ENCODE data around the gene PRKN. TPM values are rescaled to one million over a fixed set of nuclear protein-coding genes. Genes with fewer than 3 reads are reported as not detected.

The PRKN gene
- total and polyA plus RNA-seq, 10 donors: 0.23 to 14.1 (median 7.0) TPM

DNA sequence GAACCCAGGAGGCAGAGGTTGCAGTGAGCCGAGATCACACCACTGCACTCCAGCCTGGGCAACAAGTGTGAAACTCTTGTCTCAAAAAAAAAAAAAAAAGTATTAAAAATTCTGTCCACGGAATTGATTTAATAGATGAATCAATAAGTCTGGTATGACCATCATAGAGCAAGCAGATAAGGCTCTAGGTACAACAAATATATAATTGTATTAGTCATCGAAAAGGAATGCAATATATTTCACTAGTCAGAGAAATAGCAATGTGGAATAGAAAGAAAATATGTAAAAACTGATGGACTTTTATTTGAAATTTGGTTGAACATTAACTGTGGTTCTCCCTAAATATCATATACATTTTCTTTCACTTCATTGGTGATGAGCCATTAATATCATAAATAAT is 976.9 kb downstream of the PRKN start:
- intact Hi-C loops (cut with DNase I; ENCODE audit: low total_unique reads): no loop called here
- Histone ChIP-seq H3K9me3 (no peaks in the 10 kb centered on the region), H3K36me3 (no peaks in the 10 kb centered on the region), H3K27ac (no peak overlapping the region), H3K4me1 (no peaks in the 10 kb centered on the region), H3K4me3 (no peak overlapping the region), H3K27me3 (replicated peaks in 1 of 7) (no peaks in the 10 kb centered on the region)
- TF ChIP-seq, protein P1, sequence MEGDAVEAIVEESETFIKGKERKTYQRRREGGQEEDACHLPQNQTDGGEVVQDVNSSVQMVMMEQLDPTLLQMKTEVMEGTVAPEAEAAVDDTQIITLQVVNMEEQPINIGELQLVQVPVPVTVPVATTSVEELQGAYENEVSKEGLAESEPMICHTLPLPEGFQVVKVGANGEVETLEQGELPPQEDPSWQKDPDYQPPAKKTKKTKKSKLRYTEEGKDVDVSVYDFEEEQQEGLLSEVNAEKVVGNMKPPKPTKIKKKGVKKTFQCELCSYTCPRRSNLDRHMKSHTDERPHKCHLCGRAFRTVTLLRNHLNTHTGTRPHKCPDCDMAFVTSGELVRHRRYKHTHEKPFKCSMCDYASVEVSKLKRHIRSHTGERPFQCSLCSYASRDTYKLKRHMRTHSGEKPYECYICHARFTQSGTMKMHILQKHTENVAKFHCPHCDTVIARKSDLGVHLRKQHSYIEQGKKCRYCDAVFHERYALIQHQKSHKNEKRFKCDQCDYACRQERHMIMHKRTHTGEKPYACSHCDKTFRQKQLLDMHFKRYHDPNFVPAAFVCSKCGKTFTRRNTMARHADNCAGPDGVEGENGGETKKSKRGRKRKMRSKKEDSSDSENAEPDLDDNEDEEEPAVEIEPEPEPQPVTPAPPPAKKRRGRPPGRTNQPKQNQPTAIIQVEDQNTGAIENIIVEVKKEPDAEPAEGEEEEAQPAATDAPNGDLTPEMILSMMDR (IDR thresholded peaks at IDR 0.05 in 8 of 11, conservative IDR thresholded peaks at IDR 0.05 in 3 of 11): no peak
- TF ChIP-seq POLR2AphosphoS5 (IDR thresholded peaks at IDR 0.05): no peak
- TF ChIP-seq POLR2A (IDR thresholded peaks at IDR 0.05): no peak
- DNase-seq: no peak
- WGBS, 5 donors: 89 to 92% (median 90%) methylated on average over 3 of the region's 3 CpGs

DNA sequence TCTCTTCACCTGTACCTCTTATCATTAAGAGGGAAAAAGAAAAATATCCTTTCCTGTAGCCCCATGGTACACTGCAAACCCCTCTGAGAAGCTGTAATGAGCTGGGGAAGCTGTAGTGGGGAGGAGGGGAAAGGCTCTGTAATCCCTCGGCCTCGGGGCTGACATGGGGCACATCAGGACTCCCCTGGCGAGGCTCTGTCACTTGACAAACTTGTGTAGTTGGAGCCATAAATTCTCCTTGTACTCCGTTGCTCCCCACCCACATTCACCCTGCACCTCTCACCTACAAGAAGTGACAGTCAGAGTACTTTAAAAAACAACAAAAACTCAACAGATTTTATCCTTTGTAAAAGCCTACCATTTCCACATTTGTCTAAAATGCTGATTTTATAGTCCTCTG is 978.0 kb downstream of the PRKN start:
- TF ChIP-seq POLR2AphosphoS5 (IDR thresholded peaks at IDR 0.05) (no peak), POLR2A (IDR thresholded peaks at IDR 0.05) (no peak)
- TF ChIP-seq, protein P1 (IDR thresholded peaks at IDR 0.05 in 8 of 11, conservative IDR thresholded peaks at IDR 0.05 in 3 of 11): no peak
- H3K4me1 ChIP-seq: no peaks in the 10 kb centered on the region

DNA sequence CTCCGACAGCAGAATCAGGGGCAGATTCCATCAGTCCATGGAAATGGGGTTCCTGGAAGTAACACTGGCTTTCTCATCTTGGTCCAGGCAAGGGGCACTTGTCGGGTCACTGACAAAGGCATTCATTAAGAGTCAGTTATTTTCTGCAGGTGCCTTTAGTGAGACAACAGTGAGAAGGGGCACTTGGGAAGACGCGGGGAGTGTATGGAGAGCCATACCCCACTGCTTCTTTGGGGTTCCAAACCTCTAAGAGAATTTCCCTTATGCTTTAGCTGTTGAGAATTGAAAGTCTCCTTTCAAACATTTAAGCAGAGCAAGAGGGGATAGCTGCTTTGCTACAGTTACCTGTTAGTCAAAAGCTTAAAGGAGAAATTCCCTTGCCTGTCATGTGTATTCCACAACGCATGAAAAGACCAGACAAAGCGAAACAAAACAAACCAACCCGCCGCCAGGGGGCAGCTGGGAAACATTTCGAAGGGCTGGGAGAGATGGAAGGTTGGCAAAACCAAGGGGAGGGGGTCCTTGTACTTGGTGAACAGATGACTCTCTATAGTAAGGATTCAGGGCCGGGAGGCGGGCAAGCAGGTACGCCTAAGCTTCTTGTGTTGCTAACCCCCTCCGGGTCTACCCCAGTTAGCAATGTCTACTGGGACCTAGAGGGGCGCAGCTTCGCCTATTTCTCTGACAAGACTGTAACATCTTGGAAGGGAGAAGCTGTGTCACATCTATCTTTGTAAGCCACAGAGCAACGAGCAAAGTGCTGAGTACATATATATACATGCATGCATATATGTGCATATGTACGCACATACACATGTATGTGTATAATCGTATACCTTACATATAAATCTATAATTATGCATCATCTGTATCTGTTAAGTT is 978.8 kb downstream of the PRKN start:
- H3K4me3 ChIP-seq: no peak overlapping the region
- H3K9me3 ChIP-seq: no peaks in the 10 kb centered on the region
- no peaks in the 10 kb centered on the region for H3K27me3 ChIP-seq (replicated peaks in 1 of 7)
- TF ChIP-seq POLR2AphosphoS5 (IDR thresholded peaks at IDR 0.05) (no peak), POLR2A (IDR thresholded peaks at IDR 0.05) (no peak)
- TF ChIP-seq, protein P1 (IDR thresholded peaks at IDR 0.05 in 8 of 11, conservative IDR thresholded peaks at IDR 0.05 in 3 of 11): peak in 6 of 11 experiments; percentile 12 to 43 (median 30)
- no peak overlapping the region for H3K27ac ChIP-seq
- no peaks in the 10 kb centered on the region for H3K36me3 ChIP-seq
- 59 to 65% (median 61%) methylated on average over 18 of the region's 18 CpGs for WGBS, 5 donors
- H3K4me1 ChIP-seq: no peaks in the 10 kb centered on the region
- DNase-seq: no peak
- intact Hi-C loops (cut with DNase I; ENCODE audit: low total_unique reads): no loop called here

More for the DNA sequence above, 978.0 kb downstream of the PRKN start:
- Histone ChIP-seq H3K4me3 (no peak overlapping the region), H3K27me3 (replicated peaks in 1 of 7) (no peaks in the 10 kb centered on the region), H3K36me3 (no peaks in the 10 kb centered on the region), H3K27ac (no peak overlapping the region), H3K9me3 (no peaks in the 10 kb centered on the region)
- 79 to 89% (median 81%) methylated on average over 4 of the region's 4 CpGs for WGBS, 5 donors
- DNase-seq: no peak
- intact Hi-C loops (cut with DNase I; ENCODE audit: low total_unique reads): no loop called here

DNA sequence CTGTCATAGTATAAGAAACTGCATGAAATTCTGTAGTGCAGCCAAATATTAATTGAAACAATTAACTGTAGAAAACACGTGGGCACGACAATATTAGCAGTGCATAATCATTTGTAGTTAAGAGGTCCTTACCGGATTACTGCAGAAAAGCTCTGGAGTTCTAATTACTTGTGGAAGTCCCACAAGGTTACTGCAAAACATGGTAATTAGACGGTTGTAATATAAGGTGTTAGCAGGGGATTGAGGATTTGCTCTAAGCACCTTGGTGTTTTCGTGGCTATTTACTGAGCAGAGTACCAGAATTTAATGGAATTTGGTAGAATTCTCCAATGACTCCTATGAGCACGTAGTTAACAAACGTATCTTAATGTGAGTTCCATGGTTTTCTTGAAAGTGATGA is 980.1 kb downstream of the PRKN start:
- Histone ChIP-seq H3K27me3 (replicated peaks in 1 of 7) (no peaks in the 10 kb centered on the region), H3K27ac (no peak overlapping the region), H3K4me3 (no peak overlapping the region), H3K36me3 (no peaks in the 10 kb centered on the region), H3K4me1 (no peaks in the 10 kb centered on the region), H3K9me3 (no peaks in the 10 kb centered on the region)
- 85 to 93% (median 89%) methylated on average over 7 of the region's 7 CpGs for WGBS, 5 donors
- DNase-seq: no peak
- TF ChIP-seq POLR2A (IDR thresholded peaks at IDR 0.05): no peak
- TF ChIP-seq, protein P1 (IDR thresholded peaks at IDR 0.05 in 8 of 11, conservative IDR thresholded peaks at IDR 0.05 in 3 of 11): no peak
- intact Hi-C loops (cut with DNase I; ENCODE audit: low total_unique reads): no loop called here
